Astrocyte (in vitro differentiated cells and primary cell): ENCODE data around the gene LAG3. TPM values are rescaled to one million over a fixed set of nuclear protein-coding genes. Genes with fewer than 3 reads are reported as not detected.

Source experiments
- DNase-seq: peaks from one replicate; pipeline ENCODE4 v3.0.0-alpha.2; 2010; ENCODE audit warnings: low read depth
- FAIRE-seq: peaks from 2 replicates; lab custom pipeline; 2011; peaks lifted over from hg19 to GRCh38; lab: Jason Lieb, UNC
- H2AFZ ChIP-seq: 2 replicates; pipeline ENCODE4 v1.6.0; 2012; ENCODE audit warnings: low read depth, low read length, inconsistent platforms
- H3K27ac ChIP-seq: 2 replicates; pipeline ENCODE4 v1.5.1; 2011; ENCODE audit warnings: low read depth, low read length, inconsistent platforms
- H3K27me3 ChIP-seq: 2 replicates; pipeline ENCODE4 v1.6.0; 2011; ENCODE audit warnings: low read length, inconsistent platforms; ENCODE audit not compliant: insufficient read depth
- H3K36me3 ChIP-seq: 2 replicates; pipeline ENCODE4 v1.5.1; 2011; ENCODE audit warnings: low read length, inconsistent platforms; ENCODE audit not compliant: insufficient read depth
- H3K4me1 ChIP-seq: 2 replicates; pipeline ENCODE4 v1.5.1; 2011; ENCODE audit warnings: low read length, inconsistent platforms; ENCODE audit not compliant: insufficient read depth
- H3K4me2 ChIP-seq: 2 replicates; pipeline ENCODE4 v1.6.0; 2012; ENCODE audit warnings: low read length, inconsistent platforms
- H3K4me3 ChIP-seq: 2 replicates; pipeline ENCODE4 v1.5.1; 2011; ENCODE audit warnings: low read depth, mild to moderate bottlenecking, low read length, inconsistent platforms; ENCODE audit not compliant: insufficient read depth
- H3K79me2 ChIP-seq: 2 replicates; pipeline ENCODE4 v1.6.0; 2012; ENCODE audit warnings: mild to moderate bottlenecking, low read length, inconsistent platforms; ENCODE audit not compliant: insufficient read depth
- H3K9ac ChIP-seq: 2 replicates; pipeline ENCODE4 v1.6.0; 2012; ENCODE audit warnings: mild to moderate bottlenecking, low read length, inconsistent platforms
- H3K9me3 ChIP-seq: 2 replicates; pipeline ENCODE4 v1.5.1; 2012; ENCODE audit warnings: low read depth, mild to moderate bottlenecking, low read length, inconsistent platforms; ENCODE audit not compliant: insufficient read depth
- H4K20me1 ChIP-seq: 2 replicates; pipeline ENCODE4 v1.6.0; 2012; ENCODE audit warnings: low read length, inconsistent platforms; ENCODE audit not compliant: insufficient read depth
- H3K27ac Mint-ChIP-seq: one replicate; pipeline ENCODE4 v1.8.0; 2021; ENCODE audit warnings: mild to moderate bottlenecking, mixed read lengths; ENCODE audit not compliant: unreplicated experiment
- H3K27me3 Mint-ChIP-seq: one replicate; pipeline ENCODE4 v1.8.0; 2021; ENCODE audit warnings: low read depth, mixed read lengths; ENCODE audit not compliant: unreplicated experiment
- H3K36me3 Mint-ChIP-seq: one replicate; pipeline ENCODE4 v1.8.0; 2021; ENCODE audit warnings: low read depth, mixed read lengths; ENCODE audit not compliant: unreplicated experiment
- H3K4me1 Mint-ChIP-seq: one replicate; pipeline ENCODE4 v1.8.0; 2021; ENCODE audit warnings: low read depth, mixed read lengths; ENCODE audit not compliant: unreplicated experiment
- H3K4me3 Mint-ChIP-seq: one replicate; pipeline ENCODE4 v1.8.0; 2021; ENCODE audit warnings: mild to moderate bottlenecking, moderate library complexity, mixed read lengths; ENCODE audit not compliant: unreplicated experiment
- H3K9me3 Mint-ChIP-seq: one replicate; pipeline ENCODE4 v1.8.0; 2021; ENCODE audit warnings: mild to moderate bottlenecking, mixed read lengths; ENCODE audit not compliant: unreplicated experiment
- CTCF ChIP-seq: IDR thresholded peaks from 2 replicates; pipeline ENCODE4 v1.5.1; 2011; ENCODE audit warnings: low read depth, mild to moderate bottlenecking, inconsistent platforms, low read length, moderate library complexity; ENCODE audit not compliant: insufficient read depth
- EZH2 ChIP-seq: IDR thresholded peaks from 2 replicates; pipeline ENCODE4 v1.6.1; 2012; ENCODE audit warnings: mild to moderate bottlenecking, low read length, inconsistent platforms; ENCODE audit not compliant: insufficient read depth
- total RNA-seq: library from RNA; stranded (reverse); gene quantifications from 2 replicates; pipeline ENCODE4 v1.2.1, GENCODE V29; 2021

Gene LAG3
- total RNA-seq, 1 donor from 2014 or later, result 2.0 TPM

DNA sequence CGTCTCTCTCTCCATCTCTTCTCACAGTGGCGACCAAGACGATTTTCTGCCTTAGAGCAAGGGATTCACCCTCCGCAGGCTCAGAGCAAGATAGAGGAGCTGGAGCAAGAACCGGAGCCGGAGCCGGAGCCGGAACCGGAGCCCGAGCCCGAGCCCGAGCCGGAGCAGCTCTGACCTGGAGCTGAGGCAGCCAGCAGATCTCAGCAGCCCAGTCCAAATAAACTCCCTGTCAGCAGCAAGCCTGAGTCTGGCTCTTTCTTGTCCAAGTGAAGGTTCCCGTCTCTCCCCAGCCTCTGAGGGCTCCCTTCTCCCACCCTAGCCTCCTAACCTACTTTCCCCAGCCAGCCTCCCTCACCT is 5.9 kb downstream of the LAG3 start:
- Histone ChIP-seq H3K4me1 (peaks cover 6% of the 10 kb centered on the region), H2AFZ (peak overlapping the region; percentile 66), H3K27me3 (no peaks in the 10 kb centered on the region), H3K4me3 (peak overlapping the region; percentile 45), H3K9ac (peak overlapping the region; percentile 61), H3K36me3 (peaks cover 4% of the 10 kb centered on the region), H4K20me1 (no peaks in the 10 kb centered on the region), H3K9me3 (no peaks in the 10 kb centered on the region), H3K27ac (no peak overlapping the region), H3K79me2 (no peaks in the 10 kb centered on the region), H3K4me2 (peak overlapping the region; percentile 91)
- FAIRE-seq (no peak), DNase-seq (no peak)
- Mint-ChIP-seq H3K4me1 (peaks cover 9% of the 10 kb centered on the region), H3K27me3 (peaks cover 40% of the 10 kb centered on the region), H3K36me3 (peaks cover 18% of the 10 kb centered on the region), H3K4me3 (peak overlapping the region; percentile 77), H3K9me3 (peaks cover 2% of the 10 kb centered on the region), H3K27ac (no peak overlapping the region)
- TF ChIP-seq EZH2, result no peak
- TF ChIP-seq CTCF, result no peak

DNA sequence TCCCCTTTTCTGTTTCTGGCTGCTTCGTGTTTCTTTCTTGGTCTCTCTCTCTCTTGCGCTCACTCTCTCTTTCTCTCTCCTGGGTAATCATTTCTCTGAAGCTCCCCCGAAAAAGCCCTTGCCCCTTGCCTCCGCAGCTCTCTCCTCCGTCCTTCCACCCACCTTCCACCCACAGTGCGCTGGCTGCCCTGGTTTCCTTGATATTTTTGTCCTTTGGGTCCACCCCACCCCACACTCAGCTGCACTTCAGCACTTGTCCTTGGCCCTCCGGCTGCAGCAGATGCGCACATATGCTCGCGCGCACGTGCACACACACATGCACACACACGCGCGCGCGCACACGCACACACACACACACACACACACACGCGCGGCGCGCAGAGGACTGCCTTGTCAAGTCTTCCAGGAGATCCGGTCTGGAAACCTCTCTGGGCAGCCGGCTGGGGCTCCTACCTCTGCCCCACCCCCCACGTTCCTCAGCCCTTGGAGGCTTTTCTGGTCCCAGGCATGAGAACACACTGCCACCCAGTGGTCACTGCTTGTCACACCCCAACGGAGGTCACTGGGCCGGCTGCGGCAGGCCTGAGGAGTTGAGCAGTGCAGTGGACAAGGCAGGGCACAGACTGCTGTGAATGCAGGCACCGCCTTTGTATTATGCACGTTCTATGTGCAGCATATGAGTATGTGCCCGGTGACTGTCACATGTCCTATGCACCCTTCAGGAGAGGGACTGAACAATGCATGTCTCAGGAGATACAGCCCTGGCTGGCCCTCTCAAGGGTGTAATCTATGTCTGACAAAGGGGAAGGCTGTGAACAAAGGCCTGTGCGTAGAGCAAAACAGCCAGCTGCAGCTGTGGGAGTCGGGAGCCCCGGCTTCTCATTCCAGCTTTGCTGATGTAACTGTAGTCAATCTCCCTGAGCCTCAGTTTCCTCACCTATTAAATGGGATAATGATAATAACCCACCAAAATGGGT is 6.5 kb downstream of the LAG3 start:
- FAIRE-seq, result peak; percentile 13
- Histone ChIP-seq H3K4me1 (peaks cover 6% of the 10 kb centered on the region), H3K9ac (peak overlapping the region; percentile 61)

More for the DNA sequence above, 6.5 kb downstream of the LAG3 start:
- Histone ChIP-seq H3K36me3 (peaks cover 4% of the 10 kb centered on the region), H3K27ac (no peak overlapping the region), H4K20me1 (no peaks in the 10 kb centered on the region), H3K9me3 (no peaks in the 10 kb centered on the region), H3K27me3 (no peaks in the 10 kb centered on the region), H3K4me3 (peak overlapping the region; percentile 45), H3K4me2 (peak overlapping the region; percentile 91), H2AFZ (peak overlapping the region; percentile 66), H3K79me2 (no peaks in the 10 kb centered on the region)
- Mint-ChIP-seq H3K27ac (peak overlapping the region; percentile 69), H3K9me3 (peaks cover 4% of the 10 kb centered on the region), H3K36me3 (peaks cover 16% of the 10 kb centered on the region), H3K27me3 (peaks cover 41% of the 10 kb centered on the region), H3K4me3 (peak overlapping the region; percentile 77), H3K4me1 (peaks cover 9% of the 10 kb centered on the region)
- DNase-seq, result peak; percentile 82
- no peak for TF ChIP-seq EZH2
- TF ChIP-seq CTCF, result peak; percentile 81
